IPS DF 4.7 (cell line): ENCODE measurements around the gene NFYC.

Experiments
- DNase-seq: peaks from one replicate; pipeline ENCODE4 v3.0.0-alpha.2; 2013; ENCODE audit warnings: low spot score; ENCODE audit errors: extremely low read depth

NFYC gene

GRCh38 chr1:40794974-40795715 lies 103.6 kb downstream of the NFYC start:
- DNase-seq: no peak

GRCh38 chr1:40795811-40796586 lies 104.5 kb downstream of the NFYC start:
- no peak for DNase-seq

DNA sequence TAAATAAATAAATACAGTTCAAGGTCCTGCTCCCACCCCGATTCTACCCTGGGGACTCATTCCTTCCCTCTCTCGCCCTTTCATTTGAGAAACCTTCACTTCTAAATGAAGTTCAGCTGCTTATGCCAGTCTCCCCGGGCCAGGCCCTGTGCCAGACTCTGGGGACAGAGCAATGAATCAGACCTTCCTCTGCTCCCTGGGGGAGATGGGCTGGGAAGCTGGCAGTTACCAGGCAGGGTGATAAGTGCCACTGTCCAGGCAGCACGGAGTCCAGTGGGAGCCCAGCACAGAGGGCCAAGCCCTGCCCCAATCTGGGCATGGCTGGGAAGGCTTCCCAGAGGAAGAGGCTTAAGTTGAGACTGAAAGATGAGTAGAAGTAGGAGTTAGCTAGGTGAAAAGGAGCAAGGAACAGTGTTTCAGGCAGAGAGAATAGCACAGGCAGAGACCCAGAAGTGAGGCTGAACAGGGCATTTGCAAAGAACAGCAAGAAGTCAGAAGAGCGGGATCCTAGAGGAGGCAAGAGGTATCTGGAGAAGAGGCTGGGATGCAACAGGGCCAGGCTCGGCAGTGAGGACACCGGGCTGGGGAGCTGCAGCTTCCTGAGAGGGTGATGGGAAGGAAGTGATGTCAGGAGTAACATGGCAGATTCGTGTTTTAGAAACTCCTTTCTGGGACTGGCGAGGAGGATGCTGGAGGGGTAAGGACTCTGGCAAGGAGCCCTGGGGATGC lies 105.6 kb downstream of the NFYC start:
- DNase-seq: no peak

GRCh38 chr1:40797668-40798010 lies 106.1 kb downstream of the NFYC start:
- DNase-seq: no peak

DNA sequence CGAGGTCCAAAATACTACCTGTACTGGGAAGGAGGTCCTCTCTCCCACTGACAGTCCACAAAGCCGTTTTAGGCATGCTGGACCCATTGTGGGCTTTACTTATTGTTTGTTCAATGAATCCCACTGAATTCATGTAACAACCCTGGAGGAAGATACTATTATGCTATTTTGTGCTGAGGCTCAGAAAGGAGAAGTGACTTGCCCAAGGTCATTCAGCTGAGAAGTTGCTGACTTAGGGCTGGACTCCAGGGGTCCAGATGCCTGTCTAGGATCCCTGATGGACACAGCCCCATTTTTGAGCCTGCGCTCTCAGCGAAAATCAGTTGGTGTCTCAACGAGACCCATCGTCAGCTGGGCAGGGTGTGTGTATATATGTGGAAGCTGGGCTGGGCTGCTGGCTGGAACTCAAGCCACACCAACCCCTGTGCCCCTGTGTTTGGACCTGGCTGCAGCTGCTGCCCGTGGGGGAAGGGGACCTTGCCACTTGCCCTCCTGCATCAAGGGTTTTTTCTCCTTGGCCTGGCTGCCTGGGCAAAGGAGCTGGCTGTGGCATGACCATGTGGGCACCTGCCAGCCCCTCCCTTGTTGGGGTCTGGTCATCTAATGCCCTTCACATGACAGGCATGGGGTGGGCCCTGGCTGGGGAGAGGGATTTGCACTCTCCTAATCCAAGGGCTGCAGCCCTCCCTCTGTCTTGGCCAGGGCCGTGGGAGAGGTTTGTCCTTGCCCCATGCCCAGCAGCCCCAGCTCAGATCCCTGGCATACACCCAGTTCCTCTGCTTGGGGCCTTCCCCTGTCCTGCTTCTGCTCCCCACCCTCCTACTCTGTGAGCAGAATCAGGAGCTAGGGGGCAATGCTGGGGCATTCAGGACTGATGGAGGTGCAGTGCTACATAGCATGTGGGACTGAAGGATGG lies 107.1 kb downstream of the NFYC start:
- DNase-seq: no peak

DNA sequence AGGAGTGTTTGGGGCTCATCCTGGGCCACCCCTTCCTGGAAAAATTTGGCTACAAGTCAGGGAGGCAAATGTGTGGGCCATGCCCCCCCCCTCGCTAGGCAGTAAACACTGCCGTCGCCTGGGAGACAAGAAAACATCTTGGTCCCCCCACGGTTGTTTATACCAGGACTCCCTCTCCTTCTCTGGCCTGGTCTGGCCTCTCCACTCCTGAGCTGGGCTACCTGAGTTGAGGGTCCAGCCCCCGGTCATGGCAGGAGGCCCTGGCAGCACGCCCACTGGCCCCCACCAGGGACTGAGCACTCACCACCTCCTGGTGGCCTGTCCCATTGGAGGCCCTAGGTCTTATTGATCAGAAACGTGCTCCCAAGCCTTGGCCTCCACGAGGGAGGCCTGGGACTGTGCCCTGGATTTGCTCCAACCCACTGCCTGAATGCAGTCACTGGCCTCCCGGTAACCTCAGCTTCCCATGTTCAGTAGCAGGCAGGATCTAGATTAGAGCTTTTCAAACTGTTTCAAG lies 107.9 kb downstream of the NFYC start:
- DNase-seq: no peak

GRCh38 chr1:40801742-40802077 lies 110.2 kb downstream of the NFYC start:
- DNase-seq: no peak

GRCh38 chr1:40802078-40802741 lies 110.7 kb downstream of the NFYC start:
- no peak for DNase-seq

- no peak for DNase-seq
These were observed 111.2 kb downstream of the NFYC start for GRCh38 chr1:40802742-40803113.

GRCh38 chr1:40803447-40803846 lies 111.9 kb downstream of the NFYC start:
- DNase-seq: no peak

GRCh38 chr1:40803902-40804301 lies 112.4 kb downstream of the NFYC start:
- DNase-seq: no peak

DNA sequence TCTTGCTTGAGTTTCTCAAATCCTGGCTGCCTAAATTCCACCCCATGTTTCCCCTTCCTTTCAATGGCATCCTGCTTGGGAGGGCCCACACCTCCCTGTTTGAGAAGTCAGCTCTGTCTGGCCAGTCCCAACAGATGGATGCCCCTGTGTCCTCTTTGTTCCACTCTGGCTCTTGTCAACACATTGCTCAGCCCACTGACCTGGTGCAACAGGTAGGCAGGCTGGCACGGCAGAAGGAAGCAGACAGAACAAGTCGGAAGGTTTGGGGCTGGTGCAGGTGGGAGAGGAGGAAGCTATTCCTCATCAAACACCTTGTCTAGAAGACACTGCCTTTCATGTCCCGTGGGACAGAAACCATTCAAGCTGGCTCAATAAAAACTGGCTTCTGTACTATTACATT lies 114.7 kb downstream of the NFYC start:
- DNase-seq: no peak

DNA sequence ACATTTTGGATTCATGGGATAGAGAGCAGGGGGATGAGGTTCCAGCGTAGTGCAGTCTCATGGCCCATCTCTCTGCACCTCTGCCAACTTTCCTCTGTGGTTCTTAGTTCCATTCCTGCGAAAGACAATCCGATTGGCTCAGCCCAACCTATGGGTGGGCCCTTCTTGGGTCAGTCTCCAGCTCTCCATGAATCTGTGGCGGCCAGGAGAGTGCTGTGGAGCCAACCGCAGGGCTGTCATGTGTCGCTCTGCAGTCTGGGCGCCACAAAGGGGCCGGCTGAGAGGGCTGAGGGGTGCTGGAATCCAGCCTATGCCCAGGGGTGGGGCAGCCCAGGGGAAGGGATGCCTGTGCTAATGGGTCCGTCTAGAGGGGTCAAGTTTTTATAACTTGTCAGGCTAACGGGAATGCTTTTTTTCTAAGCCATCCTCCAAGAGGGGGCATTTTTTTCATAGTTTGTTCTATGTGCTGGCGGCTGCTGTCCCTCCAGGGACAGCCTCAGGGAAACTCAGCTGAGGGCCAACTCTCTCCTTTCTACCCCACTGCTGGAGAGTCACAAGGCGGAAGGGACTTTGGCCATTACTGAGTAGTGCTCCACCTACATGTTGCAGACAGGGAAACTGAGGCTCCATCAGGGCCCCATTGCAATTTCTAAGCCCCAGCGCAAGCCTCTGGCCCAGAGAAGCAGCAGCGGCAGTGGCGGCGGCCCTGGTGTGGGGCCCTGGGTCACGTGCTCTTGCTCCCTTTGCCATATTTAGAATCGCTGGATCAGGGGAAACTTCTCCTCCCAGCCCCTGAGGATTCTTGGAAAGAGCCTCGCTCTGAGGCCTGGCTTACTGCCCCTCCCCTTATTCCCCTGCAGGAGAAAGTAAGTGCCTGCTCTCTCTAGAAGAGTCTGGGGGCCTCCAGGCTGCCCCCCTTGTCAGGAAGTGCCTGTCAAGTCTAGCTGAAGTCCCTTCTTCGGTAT lies 115.5 kb downstream of the NFYC start:
- DNase-seq: no peak

- no peak for DNase-seq
These were observed 116.5 kb downstream of the NFYC start for GRCh38 chr1:40808002-40808401.

GRCh38 chr1:40808444-40808843 lies 116.9 kb downstream of the NFYC start:
- no peak for DNase-seq

GRCh38 chr1:40808909-40809308 lies 117.4 kb downstream of the NFYC start:
- DNase-seq: no peak

GRCh38 chr1:40810927-40811326 lies 119.4 kb downstream of the NFYC start:
- DNase-seq: no peak

DNA sequence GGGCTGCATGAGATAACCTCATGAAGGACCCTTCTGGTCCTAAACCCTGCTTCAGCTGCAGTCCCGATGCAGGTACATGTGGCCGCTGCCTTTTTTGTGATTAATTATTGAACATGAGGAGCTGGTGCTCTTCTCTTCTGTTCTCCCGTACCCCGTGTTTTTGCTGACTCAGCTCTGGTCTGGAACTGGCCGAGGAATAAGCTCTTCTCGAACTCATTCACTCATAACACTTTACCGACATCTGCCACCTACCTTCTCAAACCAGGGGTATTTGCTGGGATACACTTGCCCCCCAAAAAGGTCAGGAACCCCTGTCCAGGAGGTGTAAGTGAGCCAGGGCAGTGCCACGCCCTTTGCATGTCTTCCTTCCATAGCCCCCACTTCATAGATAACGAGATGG lies 123.9 kb downstream of the NFYC start:
- DNase-seq: no peak

DNA sequence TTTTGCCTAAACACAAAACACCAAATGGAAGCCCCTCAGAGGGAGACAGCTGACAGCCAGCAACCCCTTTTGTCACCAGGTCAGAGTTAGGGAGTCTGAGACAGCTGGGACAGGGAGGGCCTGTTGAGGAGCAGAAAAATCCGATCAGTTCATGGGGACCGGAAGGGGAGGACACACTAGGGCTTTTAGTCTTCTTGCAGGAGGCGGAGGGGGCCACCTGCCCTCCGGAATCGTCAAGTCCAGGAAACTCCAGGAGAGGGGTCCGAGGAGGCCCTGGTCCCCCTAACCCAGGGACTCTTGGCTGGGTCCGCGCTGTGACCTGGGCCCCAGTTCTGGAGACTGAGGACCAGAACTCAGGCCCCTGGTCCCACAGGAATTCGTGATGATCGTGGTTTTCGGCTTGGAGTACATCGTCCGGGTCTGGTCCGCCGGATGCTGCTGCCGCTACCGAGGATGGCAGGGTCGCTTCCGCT lies 126.3 kb downstream of the NFYC start:
- DNase-seq: no peak
